Right lobe of liver (tissue), 4 donors: ENCODE measurements around the gene VPS18.

Experiments used
- POLR2A ChIP-seq: fragments of 450-650 bp; IDR thresholded peaks from one replicate; pipeline ENCODE4 v1.6.1; 2017; ENCODE audit warnings: antibody characterized with exemption, mild to moderate bottlenecking
- TF ChIP-seq, protein P1 (sequence below), 4 donors: fragments of 200-600 bp in 3 of 4; fragments of 450-650 bp in 1 of 4; IDR thresholded peaks; one replicate each; pipeline versions ENCODE4 v1.5.1 to v1.8.0; 2016 to 2022; ENCODE audit warnings: antibody characterized with exemption in 4 of 4, mild to moderate bottlenecking in 2 of 4
- donor health status: DM: no; HTN: no; CAD: no.
- donor health status: DM: no; HTN: no; CAD: no.
- donor health status: DM: no; HTN: yes; CAD: no.

DNA sequence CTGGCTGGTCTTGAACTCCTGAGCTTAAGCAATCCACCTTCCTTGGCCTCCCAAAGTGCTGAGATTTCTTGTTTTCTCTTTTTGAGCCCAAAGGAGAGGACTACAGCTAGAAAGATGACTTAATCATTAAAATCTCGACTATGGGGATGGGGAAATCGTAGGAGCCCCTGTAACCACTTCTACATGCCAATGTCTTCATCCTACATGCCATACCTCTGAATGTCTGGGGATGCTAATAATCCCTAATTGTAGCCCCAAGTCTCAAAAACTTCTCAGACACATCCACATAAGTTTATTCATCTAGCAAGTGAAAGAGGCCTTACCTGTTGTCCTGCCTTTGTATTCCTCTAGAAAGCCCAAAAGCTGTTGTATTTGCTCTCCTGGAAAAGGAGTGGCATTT is 16.6 kb upstream of the VPS18 start:
- TF ChIP-seq, protein P1, sequence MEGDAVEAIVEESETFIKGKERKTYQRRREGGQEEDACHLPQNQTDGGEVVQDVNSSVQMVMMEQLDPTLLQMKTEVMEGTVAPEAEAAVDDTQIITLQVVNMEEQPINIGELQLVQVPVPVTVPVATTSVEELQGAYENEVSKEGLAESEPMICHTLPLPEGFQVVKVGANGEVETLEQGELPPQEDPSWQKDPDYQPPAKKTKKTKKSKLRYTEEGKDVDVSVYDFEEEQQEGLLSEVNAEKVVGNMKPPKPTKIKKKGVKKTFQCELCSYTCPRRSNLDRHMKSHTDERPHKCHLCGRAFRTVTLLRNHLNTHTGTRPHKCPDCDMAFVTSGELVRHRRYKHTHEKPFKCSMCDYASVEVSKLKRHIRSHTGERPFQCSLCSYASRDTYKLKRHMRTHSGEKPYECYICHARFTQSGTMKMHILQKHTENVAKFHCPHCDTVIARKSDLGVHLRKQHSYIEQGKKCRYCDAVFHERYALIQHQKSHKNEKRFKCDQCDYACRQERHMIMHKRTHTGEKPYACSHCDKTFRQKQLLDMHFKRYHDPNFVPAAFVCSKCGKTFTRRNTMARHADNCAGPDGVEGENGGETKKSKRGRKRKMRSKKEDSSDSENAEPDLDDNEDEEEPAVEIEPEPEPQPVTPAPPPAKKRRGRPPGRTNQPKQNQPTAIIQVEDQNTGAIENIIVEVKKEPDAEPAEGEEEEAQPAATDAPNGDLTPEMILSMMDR (IDR thresholded peaks at IDR 0.05) = no peak
- no peak for TF ChIP-seq POLR2A
